Measurements from ENCODE around the gene EXOC1. TPM values are rescaled to one million over a fixed set of nuclear protein-coding genes. Genes with fewer than 3 reads are reported as not detected.

Gene EXOC1
- total RNA-seq, 1 donor from 2014 or later, result 13.6 TPM

- Histone ChIP-seq H3K9me3 (no peaks in the 10 kb centered on the region), H3K27ac (no peak overlapping the region), H3K27me3 (no peaks in the 10 kb centered on the region), H3K36me3 (no peaks in the 10 kb centered on the region), H3K4me1 (no peaks in the 10 kb centered on the region), H3K4me3 (no peak overlapping the region)
- no peak for TF ChIP-seq CTCF (IDR thresholded peaks at IDR 0.05)
- no peak for DNase-seq (ENCODE audit: low spot score in 2 of 2)
- intact Hi-C loops (cut with DNase I), result no loop called here
Measured at GRCh38 chr4:55921093-55921492, 67.6 kb downstream of the EXOC1 start.

DNA sequence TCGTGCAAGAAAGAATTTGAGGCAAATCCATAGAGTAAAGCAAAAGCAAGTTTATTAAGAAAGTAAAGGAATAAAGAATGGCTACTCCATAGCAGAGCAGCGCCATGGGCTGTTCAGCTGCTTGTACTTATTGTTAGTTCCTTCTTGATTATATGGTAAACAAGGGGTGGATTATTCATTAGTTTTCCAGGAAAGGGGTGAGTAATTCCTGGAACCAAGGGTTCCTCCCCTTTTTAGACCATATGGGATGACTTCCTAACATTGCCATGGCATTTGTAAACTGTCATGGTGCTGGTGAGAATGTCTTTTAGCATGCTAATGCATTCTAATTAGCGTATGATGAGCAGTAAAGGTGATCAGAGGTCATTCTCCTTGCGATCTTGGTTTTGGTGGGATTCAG, 71.8 kb downstream of the EXOC1 start:
- intact Hi-C loops (cut with DNase I), result no loop called here
- DNase-seq (ENCODE audit: low spot score in 2 of 2), result no peak
- Histone ChIP-seq H3K4me3 (no peak overlapping the region), H3K27me3 (no peaks in the 10 kb centered on the region), H3K36me3 (no peaks in the 10 kb centered on the region), H3K9me3 (no peaks in the 10 kb centered on the region), H3K4me1 (no peaks in the 10 kb centered on the region), H3K27ac (no peak overlapping the region)
- TF ChIP-seq CTCF (IDR thresholded peaks at IDR 0.05), result no peak

GRCh38 chr4:55926610-55927009, 73.2 kb downstream of the EXOC1 start:
- Histone ChIP-seq H3K36me3 (no peaks in the 10 kb centered on the region), H3K27me3 (no peaks in the 10 kb centered on the region), H3K4me1 (no peaks in the 10 kb centered on the region), H3K4me3 (no peak overlapping the region), H3K9me3 (no peaks in the 10 kb centered on the region), H3K27ac (no peak overlapping the region)
- no peak for TF ChIP-seq CTCF (IDR thresholded peaks at IDR 0.05)
- intact Hi-C loops (cut with DNase I), result no loop called here
- no peak for DNase-seq (ENCODE audit: low spot score in 2 of 2)

DNA sequence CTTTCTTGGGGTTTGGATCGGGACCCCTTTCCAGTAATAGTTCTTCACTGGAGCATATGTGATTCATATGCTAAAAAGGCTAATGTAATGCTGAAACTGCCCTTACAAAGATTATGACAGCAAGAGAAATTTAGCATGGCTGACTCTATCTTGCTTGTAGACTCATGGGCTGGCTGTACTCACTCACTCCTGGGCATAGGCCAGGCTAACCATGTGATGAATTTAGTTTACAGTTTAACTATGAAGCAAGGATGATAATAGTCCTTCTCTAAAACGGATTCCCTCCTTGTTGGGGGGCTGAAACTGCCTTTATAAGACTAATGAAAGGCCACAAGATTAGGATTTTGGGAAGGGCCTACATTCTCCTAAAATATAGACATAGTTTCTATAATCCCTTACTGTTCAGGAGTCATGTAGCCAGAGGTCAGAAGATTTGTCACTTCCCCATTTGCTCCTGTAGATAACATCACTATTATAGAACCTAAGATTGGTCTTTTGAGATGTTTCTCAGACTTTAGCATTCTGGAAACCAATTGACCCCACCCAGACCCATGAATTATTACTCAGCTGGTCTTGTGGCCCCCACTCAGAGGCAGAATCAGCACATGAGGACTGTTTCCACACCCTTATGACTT, 74.5 kb downstream of the EXOC1 start:
- intact Hi-C loops (cut with DNase I), result no loop called here
- TF ChIP-seq CTCF (IDR thresholded peaks at IDR 0.05), result no peak

DNA sequence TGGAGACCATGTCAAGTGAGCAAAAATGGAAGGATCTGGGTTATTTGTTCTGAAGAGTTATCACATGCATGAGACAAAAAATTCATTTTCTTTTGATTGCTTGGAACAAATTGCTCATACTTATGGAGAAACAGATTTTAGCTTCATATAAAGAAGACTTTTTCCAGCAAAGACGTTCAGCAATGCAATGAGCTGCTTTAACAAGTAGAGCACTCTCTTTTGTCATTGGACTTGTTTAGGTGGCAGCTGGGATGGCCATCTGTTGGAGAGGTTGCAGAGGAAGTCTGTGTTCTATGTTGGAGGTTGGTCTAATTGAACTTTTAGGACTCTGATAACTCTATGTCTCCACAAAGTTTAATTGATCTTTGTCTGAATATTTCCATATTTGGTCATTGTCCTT, 75.4 kb downstream of the EXOC1 start:
- Histone ChIP-seq H3K9me3 (no peaks in the 10 kb centered on the region), H3K27me3 (no peaks in the 10 kb centered on the region), H3K36me3 (no peaks in the 10 kb centered on the region), H3K4me3 (no peak overlapping the region), H3K27ac (no peak overlapping the region), H3K4me1 (no peaks in the 10 kb centered on the region)
- DNase-seq (ENCODE audit: low spot score in 2 of 2), result no peak
- intact Hi-C loops (cut with DNase I), result no loop called here
- no peak for TF ChIP-seq CTCF (IDR thresholded peaks at IDR 0.05)

More for the DNA sequence above, 74.5 kb downstream of the EXOC1 start:
- no peaks in the 10 kb centered on the region for H3K4me1 ChIP-seq
- H3K27me3 ChIP-seq, result no peaks in the 10 kb centered on the region
- H3K27ac ChIP-seq, result no peak overlapping the region
- no peak for DNase-seq (ENCODE audit: low spot score in 2 of 2)
- no peaks in the 10 kb centered on the region for H3K9me3 ChIP-seq
- no peaks in the 10 kb centered on the region for H3K36me3 ChIP-seq
- H3K4me3 ChIP-seq, result no peak overlapping the region

DNA sequence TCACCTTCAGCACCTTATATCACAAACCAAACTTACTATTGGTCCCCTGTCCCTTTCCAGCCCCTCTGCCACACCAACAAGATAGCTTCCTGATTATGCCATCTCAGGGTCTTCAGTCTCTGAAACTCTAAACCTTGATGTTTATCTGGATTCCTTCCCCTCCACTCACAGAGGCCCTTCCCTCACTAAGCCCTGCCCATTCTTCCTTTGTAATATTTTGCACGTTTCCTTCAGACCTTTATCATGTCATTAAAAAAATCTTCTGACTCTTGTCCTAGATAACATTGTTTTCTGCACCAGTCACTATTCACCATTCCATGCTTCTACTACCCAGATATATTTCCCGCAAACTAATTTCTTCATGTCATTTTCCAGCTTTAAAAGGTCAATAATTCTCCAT, 77.6 kb downstream of the EXOC1 start:
- no peak for DNase-seq (ENCODE audit: low spot score in 2 of 2)

More for the DNA sequence above, 77.6 kb downstream of the EXOC1 start:
- H3K27me3 ChIP-seq, result no peaks in the 10 kb centered on the region
- H3K4me3 ChIP-seq, result no peak overlapping the region
- no peak for TF ChIP-seq CTCF (IDR thresholded peaks at IDR 0.05)
- H3K27ac ChIP-seq, result no peak overlapping the region
- no peaks in the 10 kb centered on the region for H3K9me3 ChIP-seq
- no peaks in the 10 kb centered on the region for H3K4me1 ChIP-seq
- intact Hi-C loops (cut with DNase I), result no loop called here
- H3K36me3 ChIP-seq, result no peaks in the 10 kb centered on the region
